Activated CD4-positive, alpha-beta T cell treated with anti-CD3 and anti-CD28 coated beads for 48 hours (primary cell): ENCODE data around the gene NR2E1.

Experiments used
- DNase-seq: peaks from one replicate; pipeline ENCODE4 v3.0.0-alpha.2; 2020

NR2E1 gene

DNA sequence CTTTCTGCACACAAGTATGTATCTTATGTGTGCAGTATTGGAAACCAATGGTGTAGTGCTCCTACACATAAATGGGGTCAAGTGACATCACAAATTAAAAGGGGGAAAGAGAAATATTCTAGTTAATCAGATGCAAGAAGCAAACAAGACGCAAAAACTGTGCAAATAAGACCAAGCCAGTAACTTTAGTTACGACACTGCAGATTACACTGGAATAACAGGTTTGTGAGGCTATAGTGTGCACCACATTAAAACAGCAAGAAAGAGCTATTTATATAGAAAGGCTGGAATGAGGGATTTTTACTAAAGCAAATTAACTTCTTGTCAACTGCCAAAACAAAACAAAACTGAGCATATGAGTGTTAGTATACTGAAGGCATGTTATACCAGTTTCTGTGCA lies 45.8 kb downstream of the NR2E1 start:
- DNase-seq = no peak

DNA sequence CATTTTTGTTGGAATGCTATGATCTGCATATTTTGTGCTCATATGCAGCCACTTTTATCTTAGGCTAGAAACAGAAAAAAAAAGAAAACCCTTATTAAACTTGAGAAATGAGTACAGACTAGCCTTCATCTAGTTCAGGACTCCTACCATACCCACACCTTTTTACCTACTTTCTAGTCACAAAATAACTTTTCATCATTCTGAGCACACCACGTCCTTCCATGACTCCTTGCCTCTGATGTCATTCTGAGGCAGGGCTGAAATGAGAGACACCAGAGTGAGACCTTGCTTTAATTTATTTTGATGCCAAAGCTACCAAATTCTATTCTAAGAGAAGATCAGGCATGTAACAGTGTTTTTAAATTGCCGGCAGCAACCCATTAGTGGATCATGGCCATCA lies 56.2 kb downstream of the NR2E1 start:
- DNase-seq = no peak

DNA sequence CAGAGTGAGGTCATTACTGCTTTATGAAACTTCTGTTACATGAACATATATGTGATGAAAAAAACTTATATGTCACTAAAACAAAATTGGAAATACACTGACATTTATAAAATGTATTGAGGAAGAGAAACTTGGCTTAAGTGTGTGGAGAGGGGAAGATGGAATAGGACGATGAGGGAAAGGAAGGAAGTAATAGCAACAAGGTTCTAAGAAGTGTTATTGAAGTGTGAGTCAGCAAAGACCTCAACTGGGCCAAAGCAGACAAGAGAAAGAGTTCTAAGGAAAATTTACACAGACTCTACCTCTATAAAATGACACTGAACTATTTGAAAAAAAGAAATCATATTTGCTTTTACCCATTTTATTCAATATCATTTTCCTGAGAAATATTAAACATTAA lies 56.7 kb downstream of the NR2E1 start:
- DNase-seq = no peak

DNA sequence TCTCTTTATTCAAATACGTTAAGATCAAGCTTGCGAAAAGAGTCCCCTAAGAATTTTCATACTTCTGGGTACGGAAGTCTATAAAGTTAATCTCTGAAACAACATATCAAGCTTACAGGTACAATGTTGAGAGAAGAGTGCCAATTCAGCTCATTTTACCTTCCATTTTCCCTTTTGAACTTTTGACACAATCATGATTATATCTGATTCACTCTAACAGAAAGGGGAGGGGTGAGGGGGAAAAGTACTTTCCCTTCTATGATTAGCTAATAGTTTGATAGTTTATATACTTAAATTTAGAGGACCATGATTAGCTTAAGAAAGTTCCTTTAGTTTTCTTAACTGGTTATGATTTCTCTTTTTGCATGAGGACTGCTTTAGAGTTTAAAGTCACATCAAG lies 61.5 kb downstream of the NR2E1 start:
- DNase-seq = no peak

DNA sequence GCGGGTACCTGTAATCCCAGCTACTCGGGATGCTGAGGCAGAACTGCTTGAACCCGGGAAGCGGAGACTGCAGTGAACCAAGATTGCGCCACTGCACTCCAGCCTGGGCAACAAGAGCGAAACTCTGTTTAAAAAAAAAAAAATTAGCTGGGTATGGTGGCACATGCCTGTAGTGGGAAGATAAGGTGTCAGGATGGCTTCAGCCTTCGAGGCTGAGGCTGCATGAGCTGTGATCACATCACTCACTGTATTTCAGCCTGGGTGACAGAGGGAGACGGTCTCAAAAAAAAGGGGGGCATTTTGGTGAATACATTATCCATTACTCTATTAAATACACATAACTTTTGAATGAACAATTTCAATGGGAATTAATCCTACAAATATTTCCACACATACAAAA lies 62.6 kb downstream of the NR2E1 start:
- no peak for DNase-seq

DNA sequence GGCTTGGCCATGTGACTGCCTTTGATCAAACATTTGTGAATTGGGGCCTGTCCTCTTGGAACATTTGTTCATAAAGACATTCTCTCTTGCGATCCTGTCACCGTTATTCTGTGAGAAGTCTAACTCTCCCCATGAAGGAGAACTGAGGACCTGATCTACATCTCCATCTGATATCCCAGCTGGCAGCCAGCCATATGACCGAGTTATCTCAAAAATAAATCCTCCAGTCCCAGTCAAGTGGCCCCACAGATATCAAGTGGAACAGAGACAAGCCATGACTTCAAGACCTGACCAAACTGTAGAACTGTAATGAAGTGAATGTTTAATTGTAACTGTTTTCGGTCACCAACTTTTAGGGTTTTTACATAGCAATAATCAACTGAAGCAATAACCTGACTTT lies 69.3 kb downstream of the NR2E1 start:
- DNase-seq = no peak

DNA sequence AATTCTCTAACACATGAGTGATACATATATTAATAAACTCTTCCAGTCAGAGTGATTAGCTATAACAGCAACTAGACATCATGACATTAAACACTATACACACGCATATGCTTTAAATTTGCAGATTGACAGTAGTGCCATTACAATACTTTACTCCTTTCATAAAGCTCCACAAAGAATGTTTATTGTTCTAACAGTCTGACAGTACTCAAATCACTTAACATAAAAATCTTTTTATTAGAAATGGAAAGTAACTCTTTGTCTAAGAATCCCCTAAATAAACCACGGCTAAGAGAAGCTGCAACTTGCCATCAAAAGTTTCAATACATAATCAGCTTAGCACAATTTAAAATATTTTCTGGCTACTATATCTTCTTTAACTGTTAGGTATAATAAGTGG lies 71.0 kb downstream of the NR2E1 start:
- no peak for DNase-seq

DNA sequence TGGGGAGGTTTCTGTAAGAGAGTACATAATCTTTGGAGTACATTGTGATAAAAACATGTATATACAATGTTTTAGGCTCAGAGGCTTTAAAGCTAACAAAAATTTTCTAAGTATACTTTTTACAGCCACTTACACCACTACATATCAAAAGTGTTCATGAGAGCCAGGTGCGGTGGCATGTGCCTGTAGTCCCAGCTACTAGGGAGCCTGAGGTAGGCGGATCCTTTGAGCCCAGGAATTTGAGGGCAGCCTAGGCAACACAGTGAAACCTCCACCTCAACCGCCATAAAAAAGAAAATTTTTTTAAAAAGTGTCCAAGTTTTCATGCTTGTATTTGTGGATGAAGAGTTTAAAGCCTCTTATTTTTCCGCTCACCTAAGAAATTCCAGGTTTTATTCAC lies 72.5 kb downstream of the NR2E1 start:
- no peak for DNase-seq
